H1 (cell line): ENCODE results near the gene COQ8B.

Experiments
- ATF2 ChIP-seq: IDR thresholded peaks from 2 replicates; pipeline ENCODE4 v1.6.1; 2012; ENCODE audit warnings: low read length, inconsistent platforms
- JUND ChIP-seq: IDR thresholded peaks from 2 replicates; pipeline ENCODE4 v1.6.1; 2011; ENCODE audit warnings: mild to moderate bottlenecking, improper control_type of control experiment, low read length
- POLR2AphosphoS5 ChIP-seq: IDR thresholded peaks from 2 replicates; pipeline ENCODE4 v1.6.1; 2011; ENCODE audit warnings: low read depth, low read length
- RAD21 ChIP-seq, 2 experiments: IDR thresholded peaks in 1 of 2; conservative IDR thresholded peaks in 1 of 2; 2 replicates each; pipeline ENCODE4 v1.6.1; 2011; ENCODE audit warnings: low read depth in 2 of 2, low read length in 2 of 2, improper control_type of control experiment in 1 of 2, inconsistent platforms in 1 of 2, mild to moderate bottlenecking in 1 of 2, moderate library complexity in 1 of 2
- SIRT6 ChIP-seq: IDR thresholded peaks from one replicate; pipeline ENCODE4 v1.7.1; 2012; ENCODE audit warnings: low read length, inconsistent platforms
- TAF7 ChIP-seq: optimal IDR thresholded peaks from 2 replicates; pipeline ENCODE3; 2011; ENCODE audit warnings: low read depth, mild to moderate bottlenecking, inconsistent platforms, low read length, moderate library complexity, borderline replicate concordance
- TEAD4 ChIP-seq: IDR thresholded peaks from 2 replicates; pipeline ENCODE4 v1.6.1; 2012; ENCODE audit warnings: low read depth, low read length, inconsistent platforms, mixed read lengths
- TF ChIP-seq, protein P1 (sequence below), 3 experiments: IDR thresholded peaks; 1 replicate in 2 of 3; 2 replicates in 1 of 3; pipeline versions ENCODE4 v1.5.1 to v1.6.1; 2011; ENCODE audit warnings: low read length in 3 of 3, mild to moderate bottlenecking in 3 of 3, inconsistent platforms in 2 of 3, low read depth in 1 of 3, moderate library complexity in 1 of 3; ENCODE audit not compliant: insufficient read depth in 1 of 3; ENCODE audit errors: control extremely low read depth in 1 of 3

DNA sequence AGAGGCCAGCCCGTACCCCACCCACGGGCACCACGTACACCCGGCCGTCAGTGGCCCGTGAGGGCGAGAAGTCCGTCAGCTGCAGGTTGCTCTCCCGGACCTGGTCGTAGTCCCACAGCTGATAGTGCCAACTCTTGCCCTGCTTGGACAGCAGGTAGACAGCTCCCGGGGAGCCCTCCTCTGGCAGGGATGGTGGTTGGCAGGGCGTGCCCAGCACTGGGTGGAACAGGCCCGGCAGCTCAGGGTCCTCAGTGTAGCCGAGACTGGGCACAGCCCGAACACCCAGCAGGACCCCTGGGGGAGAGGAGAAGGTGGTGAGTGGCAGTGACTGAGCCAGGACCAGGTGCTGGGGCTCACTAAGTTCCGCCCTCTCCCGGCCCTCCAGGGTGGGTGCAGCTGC is 25.8 kb upstream of the COQ8B start:
- TF ChIP-seq RAD21 (IDR thresholded peaks at IDR 0.05 in 1 of 2, conservative IDR thresholded peaks at IDR 0.05 in 1 of 2; ENCODE audit: low read depth in 2 of 2, low read length in 2 of 2) (no peak), POLR2AphosphoS5 (no peak), ATF2 (no peak), SIRT6 (no peak), TAF7 (no peak), TEAD4 (no peak), JUND (no peak)
- TF ChIP-seq, protein P1, sequence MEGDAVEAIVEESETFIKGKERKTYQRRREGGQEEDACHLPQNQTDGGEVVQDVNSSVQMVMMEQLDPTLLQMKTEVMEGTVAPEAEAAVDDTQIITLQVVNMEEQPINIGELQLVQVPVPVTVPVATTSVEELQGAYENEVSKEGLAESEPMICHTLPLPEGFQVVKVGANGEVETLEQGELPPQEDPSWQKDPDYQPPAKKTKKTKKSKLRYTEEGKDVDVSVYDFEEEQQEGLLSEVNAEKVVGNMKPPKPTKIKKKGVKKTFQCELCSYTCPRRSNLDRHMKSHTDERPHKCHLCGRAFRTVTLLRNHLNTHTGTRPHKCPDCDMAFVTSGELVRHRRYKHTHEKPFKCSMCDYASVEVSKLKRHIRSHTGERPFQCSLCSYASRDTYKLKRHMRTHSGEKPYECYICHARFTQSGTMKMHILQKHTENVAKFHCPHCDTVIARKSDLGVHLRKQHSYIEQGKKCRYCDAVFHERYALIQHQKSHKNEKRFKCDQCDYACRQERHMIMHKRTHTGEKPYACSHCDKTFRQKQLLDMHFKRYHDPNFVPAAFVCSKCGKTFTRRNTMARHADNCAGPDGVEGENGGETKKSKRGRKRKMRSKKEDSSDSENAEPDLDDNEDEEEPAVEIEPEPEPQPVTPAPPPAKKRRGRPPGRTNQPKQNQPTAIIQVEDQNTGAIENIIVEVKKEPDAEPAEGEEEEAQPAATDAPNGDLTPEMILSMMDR (IDR thresholded peaks at IDR 0.05; ENCODE audit: control extremely low read depth in 1 of 3, insufficient read depth in 1 of 3, low read depth in 1 of 3, low read length in 3 of 3), result no peak
